Activated CD4-positive, CD25-positive, alpha-beta regulatory T cell treated with anti-CD3 and anti-CD28 coated beads, Interleukin-2, amount 50 U/mL, for 16 hours (primary cell): Measurements from ENCODE around the gene SOD3.

Experiments
- DNase-seq: peaks from one replicate; pipeline ENCODE4 v3.0.0-alpha.2; 2020; ENCODE audit warnings: low read depth, low spot score

The SOD3 gene

DNA sequence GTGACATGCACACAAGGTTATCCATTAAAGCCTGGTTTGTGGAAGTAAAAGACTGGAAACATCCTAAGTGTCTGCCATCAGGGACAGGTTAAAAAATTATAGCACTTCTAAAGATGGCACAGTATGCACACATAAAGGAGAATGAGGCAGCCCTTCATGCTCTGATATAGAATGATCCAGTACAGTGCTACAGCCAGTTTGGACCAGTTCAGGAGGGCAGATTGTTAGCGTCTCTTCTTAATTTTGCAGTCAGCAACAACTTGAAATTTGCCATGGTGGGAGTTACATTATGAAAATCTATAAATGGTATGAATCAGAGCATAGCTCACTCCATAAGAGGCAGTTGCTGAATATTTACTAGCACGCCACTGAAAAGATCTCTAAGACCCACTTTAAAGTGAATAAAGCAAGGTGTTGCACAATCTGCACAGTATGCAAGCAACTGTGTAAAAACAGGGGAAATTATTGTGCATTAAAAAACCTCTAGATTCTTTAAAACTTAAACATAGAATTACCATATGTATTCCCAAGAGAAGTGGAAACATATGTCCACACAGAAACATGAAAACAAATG is 20.3 kb upstream of the SOD3 start:
- DNase-seq = no peak

DNA sequence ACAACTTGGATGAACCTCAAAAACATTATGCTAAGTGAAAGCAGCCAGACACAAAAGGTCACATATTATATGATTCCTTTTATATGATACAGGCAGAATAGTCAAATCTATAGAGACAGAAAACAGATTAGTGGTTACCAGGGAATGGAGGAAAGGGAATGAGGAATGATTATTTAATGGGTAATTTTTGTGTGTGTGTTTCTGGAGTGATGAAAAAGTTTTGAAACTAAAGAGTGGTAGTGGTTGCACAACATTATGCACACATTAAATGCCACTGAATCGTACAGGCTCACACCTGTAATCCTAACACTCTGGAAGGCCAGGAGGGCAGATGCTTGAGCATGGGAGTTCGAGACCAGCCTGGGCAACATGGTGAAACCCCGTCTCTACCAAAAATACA is 19.6 kb upstream of the SOD3 start:
- DNase-seq = no peak

DNA sequence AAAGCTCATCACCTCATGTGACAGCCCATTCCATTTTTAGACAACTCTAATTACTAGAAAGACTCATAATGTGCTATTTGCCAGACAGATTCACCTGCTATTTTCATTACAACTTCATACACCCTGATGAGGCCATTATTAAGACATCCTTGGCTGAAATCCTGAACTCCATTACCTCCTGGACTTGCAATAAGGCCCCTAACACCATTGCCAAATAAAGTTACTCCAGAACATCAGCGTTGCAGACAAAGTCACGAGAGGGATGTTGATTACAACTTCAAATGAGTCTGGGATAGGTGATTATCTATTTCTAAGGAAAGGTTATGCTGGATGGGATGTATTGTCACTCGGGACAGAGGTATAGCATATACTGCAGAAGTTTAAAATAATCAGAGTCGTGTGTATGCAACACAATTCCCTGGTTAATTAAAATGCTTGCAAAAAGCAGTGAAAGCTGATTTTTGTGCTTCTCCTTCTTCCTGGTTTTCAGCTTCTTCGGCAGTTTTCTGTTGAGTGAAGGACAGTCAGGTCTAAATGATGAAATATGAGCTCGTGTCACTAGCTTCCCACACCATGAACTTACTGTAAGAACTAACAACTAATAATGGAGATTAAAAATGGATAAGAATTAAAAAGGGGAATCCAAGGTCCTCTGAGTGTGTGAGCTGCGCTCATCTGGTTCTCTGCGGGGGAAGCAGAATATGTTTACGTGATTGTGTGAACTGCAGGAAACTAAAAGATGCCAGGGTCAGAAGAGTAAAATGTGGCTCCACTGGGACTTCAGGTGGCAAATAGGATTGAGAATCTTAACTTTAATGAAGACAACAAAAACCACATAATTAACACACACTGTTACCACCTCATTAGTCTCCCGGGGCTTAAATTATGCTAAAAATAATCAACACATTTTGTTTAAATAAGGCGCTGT is 17.6 kb upstream of the SOD3 start:
- no peak for DNase-seq

DNA sequence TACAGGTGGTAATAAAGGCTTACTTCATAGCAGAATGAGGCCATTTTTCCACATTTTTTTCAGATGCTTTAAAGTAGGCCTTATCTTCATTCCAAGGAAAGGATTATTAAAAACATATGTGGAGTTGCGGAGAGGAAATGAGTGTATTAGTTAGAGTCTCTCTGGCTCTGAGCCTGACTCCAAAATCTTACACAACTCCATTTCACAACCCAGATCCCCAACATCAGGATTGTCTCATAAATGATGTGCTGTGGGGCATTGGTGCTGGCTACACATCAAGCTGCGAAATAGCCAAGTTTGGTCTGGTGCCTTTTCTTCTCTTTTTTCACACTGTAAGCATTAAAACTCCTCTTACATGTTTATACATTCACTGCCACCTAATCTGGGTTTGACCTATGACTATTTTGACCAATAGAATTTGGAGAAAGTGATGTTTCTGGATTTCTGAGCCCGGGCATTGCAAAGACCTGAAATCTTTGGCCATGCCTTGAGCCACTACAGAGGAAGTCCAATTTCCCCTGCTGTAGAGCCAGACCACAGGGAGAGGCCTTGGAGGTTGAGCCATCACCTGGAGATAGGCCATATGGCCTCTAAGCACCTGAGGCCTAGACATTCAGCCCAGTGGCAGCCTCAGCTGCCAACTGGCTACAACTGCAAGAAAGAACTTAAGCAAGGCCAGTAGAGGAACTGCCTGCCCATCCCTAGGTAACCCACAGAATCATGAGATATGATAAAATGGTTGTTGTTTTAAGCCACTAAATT is 16.7 kb upstream of the SOD3 start:
- no peak for DNase-seq

DNA sequence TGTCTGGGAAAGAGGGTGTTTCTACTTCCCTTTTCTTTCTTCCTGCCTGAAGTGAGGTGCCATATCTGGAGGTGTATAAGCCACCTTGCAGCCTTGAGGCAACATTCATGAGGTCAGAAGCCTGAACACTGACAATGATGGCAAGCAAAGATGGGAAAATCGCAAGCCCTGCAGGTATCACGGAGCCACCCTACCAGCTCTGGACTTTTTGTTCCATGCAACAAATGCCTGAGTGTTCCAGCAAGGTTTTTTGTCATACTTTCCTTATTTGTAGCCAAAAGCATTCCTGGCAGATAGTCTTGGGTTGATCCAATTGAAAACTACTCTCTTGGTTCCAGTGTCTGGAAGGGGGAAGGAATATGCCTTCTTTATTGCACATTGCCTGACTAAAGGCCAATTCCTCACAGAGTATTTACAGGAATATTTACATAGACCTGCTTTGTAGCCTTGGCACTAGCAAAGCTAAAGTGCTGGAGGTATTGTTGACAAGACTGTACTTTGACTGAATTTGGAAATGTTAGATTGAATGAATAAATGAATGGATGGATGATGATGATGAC is 14.4 kb upstream of the SOD3 start:
- DNase-seq = no peak

DNA sequence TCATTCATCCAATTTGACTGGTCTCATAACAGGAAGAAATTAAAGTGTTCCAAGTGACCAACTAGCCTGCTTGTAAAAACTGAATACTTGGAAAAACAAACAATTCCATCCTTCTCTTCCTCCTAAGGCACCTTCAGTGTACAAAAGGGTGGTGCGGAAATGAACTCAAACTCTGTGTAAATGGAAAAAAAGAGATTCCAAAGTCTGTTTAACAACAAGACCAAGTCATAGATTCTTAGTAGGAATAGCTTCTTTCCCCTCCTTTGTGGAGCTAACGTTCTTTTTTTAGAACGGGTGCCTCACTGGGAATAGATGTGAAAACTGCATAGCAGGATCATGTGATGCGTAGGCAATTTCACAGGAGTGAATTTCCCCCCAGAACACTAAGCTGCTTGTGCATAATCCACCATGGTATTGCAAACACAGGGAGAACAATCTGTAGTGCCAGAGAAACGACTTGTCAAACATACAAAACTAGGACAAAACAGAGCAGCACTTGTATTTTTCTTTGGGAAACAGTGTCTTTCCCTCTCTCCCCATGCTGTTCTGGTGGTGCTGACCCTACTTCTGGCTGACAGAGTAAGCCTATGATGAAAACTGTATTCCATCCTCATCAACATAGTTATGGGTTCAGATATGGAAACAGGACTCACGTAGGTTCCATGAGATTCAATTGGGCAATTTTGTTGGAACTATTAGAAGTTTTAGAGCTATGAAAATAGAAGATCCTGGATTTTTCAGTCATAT is 13.2 kb upstream of the SOD3 start:
- no peak for DNase-seq

DNA sequence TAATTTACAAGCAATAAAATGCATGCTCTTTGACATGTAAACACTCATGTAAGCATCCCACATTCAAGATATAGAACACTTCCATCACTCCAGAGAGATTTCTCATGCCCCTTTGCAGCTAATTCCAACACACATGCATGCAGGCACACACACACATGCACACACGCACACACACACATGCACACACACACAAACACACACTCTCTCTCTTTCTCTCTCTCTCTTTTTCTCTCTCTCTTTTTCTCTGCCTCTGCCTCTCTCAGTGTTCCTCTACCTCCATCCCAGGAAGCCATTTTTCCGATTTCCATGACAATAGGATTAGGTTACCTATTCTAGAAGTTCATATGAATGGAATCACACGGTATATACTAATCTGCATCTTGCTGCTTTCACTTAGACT is 11.9 kb upstream of the SOD3 start:
- no peak for DNase-seq

DNA sequence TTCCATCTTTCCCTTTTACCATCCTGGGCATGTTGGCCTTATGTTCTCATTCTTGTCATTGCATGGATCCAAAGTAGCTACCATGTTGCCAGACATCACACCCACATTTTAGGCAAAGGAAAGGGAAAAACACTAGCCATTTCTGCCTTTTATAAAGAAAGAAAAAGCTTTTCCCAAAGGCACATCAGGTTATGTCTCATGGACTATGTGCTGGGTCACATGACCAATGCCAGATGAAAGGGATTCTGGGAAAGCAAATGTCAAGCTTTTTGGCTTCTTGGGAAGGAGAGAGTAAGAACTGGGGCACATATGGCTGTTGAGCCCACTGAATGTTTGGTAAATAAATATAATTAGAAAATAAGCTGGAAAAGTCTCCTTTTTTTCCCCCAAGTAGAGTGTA is 4.3 kb upstream of the SOD3 start:
- DNase-seq = no peak

DNA sequence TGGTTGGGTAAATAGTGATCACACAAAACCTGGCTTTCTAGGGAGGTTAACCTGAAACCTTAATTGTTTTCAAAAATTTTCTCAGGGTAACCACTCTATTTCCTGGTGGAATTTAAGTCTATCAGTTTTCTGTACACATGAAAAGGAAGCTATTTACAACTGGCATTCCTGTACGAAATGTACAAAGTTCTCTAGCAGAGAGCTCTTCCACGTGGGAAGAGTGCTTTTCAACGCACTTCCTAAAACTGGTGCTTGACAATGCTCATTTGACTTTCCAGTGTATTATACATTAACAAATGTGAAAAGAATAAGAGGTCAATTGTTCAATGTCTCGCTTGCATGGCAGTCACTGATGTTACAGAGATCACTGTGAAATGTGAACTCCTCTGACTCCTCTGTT is 2.8 kb upstream of the SOD3 start:
- no peak for DNase-seq

DNA sequence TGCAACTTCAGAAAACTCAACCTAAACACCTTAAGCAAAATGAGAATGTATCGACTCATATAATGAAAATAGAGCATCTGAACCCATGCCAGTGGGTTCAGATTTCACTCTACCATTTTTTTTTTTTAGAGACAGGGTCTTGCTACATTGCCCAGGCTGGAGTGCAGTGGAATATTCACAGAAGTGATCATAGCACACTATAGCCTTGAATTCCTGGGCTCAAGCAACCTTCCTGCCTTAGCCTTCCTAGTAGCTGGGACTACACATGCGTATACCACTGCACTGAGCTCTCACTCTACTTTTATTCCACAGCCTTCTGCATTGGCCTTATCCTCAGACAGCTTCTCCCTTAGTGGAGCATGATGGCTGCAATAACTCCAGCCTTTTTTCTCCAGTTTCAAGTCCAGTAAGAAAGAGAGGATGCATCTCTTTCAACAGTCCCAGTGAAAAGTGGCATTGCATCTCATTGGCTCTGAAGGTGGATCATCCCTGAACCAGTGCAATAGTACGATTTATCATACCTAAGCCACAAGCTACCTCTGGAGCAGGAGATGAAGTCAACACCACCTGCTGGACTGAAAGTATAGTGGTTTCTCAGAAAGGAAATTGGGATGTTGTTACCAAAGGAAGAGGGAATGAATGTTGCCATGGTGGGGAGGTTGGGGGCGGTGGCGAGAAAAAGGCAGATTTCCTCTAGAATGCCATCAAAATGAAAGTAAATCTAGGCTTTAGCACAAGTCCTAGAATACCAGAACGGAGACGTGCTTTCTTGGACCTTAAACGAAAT is 2.0 kb upstream of the SOD3 start:
- DNase-seq = no peak

DNA sequence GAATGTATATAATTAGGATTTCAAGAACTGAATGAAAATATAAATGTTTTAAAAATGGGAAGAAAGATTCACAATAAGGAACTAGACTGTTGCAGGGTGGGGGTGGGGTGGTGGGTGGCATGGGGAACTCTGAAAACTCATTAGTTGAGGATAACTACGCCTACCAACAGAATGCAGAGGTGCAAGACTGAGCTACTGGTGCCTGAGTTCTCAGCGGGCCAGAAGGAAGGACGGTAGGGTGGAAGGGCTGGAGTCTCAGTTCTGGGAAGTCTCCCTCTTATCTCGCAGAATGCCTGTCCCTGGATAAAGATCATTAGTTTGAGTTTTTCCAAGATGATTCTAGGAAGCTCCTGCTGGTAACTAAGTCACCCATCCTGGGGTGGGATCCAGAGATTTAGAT is 1.3 kb upstream of the SOD3 start:
- no peak for DNase-seq

DNA sequence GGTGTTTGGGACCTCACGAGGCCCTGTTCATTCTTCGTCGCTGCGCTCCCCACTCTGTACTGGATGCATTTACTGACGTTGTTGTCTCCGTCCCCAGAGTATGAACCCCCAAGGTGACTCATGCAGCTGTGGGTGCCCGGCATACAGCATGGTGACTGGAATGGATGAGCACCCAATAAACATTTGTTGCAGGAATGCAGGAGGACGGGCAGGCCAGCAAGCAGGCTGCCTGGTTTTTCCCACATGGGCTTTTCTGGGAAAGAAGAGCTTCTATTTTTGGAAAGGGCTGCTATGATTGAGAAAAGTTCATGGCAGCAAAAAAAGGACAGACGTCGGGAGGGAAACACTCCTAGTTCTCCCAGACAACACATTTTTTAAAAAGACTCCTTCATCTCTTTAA is 893 bp upstream of the SOD3 start:
- DNase-seq = no peak

DNA sequence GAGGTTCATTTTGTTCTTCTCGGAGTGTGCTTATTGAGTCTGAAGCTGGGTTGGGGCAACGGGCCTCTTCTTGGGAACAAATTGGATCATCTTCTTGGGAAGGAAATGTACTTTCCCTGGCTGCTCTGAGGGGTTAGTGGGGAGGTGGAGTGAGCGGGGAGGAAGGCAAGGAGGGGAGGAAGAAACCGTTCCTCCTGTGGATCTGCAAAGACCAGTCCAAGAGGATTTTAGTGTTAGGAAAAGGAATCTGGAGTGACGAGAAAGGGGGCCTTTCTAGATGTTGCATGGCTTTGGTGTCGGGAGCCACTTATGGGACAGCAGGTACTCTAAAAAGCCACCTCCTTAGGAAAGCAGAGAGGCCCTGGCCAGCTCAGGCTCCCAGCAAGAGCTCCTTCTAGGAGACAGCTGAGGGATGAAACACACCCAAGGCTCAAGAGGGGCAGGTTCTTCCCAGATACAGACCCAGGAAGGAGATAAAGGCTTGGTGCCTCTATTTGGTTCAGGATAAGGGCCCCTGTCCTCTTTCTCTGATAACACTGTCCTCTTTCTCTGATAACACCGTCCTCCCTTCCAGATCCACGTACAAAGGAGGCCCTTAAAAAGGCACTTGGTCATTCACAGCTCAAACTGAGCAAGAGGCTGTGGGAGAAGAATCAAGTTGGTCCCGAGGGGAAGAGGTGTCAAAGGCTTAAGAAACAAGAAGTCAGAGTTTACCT is 451 bp downstream of the SOD3 start:
- DNase-seq = no peak

DNA sequence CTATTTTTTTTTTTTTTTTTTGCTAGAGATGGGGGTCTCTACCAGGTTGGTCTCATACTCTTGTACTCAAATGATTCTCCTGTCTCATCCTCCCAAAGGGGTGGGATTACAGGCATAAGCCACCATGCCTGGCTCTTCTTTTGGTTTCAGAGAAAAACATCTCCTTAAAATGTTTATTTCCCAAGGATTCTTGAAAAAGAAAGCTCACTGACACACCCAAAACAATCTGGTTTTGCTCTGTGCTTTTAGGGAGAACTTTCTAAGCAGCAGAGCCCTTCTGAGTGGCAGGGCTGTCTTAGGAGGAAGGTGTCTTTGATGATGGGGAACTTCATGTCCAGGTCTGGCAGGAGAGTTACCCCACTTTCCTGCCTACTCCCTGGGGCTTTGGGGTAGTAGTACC is 1.2 kb downstream of the SOD3 start:
- no peak for DNase-seq

DNA sequence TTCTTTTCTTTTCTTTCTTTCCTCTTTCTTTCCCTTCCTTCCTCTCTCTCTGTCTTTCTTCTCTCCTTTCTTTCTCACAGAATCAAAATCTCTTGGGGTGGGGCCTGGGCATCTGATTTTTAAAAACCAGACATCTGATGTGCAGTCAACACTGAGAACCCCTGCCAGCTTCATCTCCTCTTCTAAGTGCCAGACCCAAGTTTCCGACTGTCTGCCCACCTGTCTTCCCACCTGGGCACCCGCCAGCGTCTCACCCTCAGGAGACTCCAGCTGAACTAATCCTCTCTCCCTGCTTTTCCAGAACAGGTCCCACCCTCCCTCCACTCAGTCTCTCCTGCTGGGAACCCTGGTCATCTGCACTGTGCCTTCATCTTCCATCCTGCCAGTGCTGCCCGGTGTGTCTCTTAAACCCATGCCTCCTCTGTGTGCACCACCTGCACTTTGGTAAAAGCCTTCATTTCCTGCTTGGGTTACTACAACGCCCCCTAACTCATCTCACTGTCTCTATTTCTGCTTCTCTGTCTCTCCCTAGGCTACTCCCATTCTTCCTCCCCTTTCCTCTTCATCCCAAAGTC is 2.8 kb downstream of the SOD3 start:
- DNase-seq = no peak

DNA sequence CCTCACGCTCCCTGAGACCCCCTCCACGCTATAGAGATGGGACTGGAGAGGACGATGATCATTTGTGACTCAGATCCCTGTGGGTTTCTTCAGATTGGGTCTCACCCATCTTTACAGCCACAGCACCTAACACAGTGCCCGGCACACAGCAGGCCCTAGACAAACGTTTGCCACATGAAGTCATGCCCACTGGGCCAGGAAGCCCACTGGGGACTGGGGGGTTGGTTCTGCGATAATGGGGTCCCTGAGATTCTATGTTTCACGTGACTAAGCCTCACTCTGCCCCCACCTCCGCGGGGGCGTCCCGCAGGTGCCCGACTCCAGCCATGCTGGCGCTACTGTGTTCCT is 3.8 kb downstream of the SOD3 start:
- DNase-seq = no peak

DNA sequence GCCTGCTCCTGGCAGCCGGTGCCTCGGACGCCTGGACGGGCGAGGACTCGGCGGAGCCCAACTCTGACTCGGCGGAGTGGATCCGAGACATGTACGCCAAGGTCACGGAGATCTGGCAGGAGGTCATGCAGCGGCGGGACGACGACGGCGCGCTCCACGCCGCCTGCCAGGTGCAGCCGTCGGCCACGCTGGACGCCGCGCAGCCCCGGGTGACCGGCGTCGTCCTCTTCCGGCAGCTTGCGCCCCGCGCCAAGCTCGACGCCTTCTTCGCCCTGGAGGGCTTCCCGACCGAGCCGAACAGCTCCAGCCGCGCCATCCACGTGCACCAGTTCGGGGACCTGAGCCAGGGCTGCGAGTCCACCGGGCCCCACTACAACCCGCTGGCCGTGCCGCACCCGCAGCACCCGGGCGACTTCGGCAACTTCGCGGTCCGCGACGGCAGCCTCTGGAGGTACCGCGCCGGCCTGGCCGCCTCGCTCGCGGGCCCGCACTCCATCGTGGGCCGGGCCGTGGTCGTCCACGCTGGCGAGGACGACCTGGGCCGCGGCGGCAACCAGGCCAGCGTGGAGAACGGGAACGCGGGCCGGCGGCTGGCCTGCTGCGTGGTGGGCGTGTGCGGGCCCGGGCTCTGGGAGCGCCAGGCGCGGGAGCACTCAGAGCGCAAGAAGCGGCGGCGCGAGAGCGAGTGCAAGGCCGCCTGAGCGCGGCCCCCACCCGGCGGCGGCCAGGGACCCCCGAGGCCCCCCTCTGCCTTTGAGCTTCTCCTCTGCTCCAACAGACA is 4.4 kb downstream of the SOD3 start:
- no peak for DNase-seq

DNA sequence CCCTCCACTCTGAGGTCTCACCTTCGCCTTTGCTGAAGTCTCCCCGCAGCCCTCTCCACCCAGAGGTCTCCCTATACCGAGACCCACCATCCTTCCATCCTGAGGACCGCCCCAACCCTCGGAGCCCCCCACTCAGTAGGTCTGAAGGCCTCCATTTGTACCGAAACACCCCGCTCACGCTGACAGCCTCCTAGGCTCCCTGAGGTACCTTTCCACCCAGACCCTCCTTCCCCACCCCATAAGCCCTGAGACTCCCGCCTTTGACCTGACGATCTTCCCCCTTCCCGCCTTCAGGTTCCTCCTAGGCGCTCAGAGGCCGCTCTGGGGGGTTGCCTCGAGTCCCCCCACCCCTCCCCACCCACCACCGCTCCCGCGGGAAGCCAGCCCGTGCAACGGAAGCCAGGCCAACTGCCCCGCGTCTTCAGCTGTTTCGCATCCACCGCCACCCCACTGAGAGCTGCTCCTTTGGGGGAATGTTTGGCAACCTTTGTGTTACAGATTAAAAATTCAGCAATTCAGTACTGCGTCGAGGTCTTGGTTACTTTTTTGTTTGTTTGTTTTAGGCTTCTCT is 5.0 kb downstream of the SOD3 start:
- DNase-seq = no peak
